Fibroblast of lung (primary cell): Measurements from ENCODE around the gene MLF1. TPM values are rescaled to one million over a fixed set of nuclear protein-coding genes. Genes with fewer than 3 reads are reported as not detected.

Source experiments
- DNase-seq, 2 donors: peaks; one replicate each; pipeline versions ENCODE4 v3.0.0 to v3.0.0-alpha.2; 2010; ENCODE audit warnings: low read depth in 2 of 2
- H2AFZ ChIP-seq: 2 replicates; pipeline ENCODE4 v1.5.1; 2012; ENCODE audit warnings: low read length, control low read depth, inconsistent platforms
- H3K27ac ChIP-seq: 2 replicates; pipeline ENCODE4 v1.5.1; 2011; ENCODE audit warnings: low read length, control low read depth; ENCODE audit not compliant: insufficient read depth
- H3K27me3 ChIP-seq: 2 replicates; pipeline ENCODE4 v1.5.1; 2011; ENCODE audit warnings: mild to moderate bottlenecking, low read length; ENCODE audit not compliant: control insufficient read depth, insufficient read depth
- H3K36me3 ChIP-seq: 2 replicates; pipeline ENCODE4 v1.5.1; 2011; ENCODE audit warnings: low read length; ENCODE audit not compliant: control insufficient read depth, insufficient read depth
- H3K4me1 ChIP-seq: 2 replicates; pipeline ENCODE4 v1.5.1; 2011; ENCODE audit warnings: low read length; ENCODE audit not compliant: control insufficient read depth, insufficient read depth; ENCODE audit errors: extremely low read depth
- H3K4me2 ChIP-seq: 2 replicates; pipeline ENCODE4 v1.5.1; 2011; ENCODE audit warnings: low read length, control low read depth; ENCODE audit not compliant: insufficient read depth; ENCODE audit errors: extremely low read depth
- H3K4me3 ChIP-seq, 4 experiments: fragments of 200-600 bp in 1 of 4; sonication (generic) in 1 of 4; replicated peaks in 1 of 4; 2 replicates each; pipeline ENCODE4 v1.5.1; 2011 to 2016; ENCODE audit warnings: low read length in 4 of 4, low read depth in 3 of 4, mild to moderate bottlenecking in 3 of 4, control low read depth in 2 of 4, inconsistent platforms in 1 of 4, mixed read lengths in 1 of 4; ENCODE audit not compliant: insufficient read depth in 1 of 4; ENCODE audit errors: control extremely low read depth in 1 of 4
- H3K79me2 ChIP-seq: 2 replicates; pipeline ENCODE4 v1.5.1; 2012; ENCODE audit warnings: mild to moderate bottlenecking, low read length, inconsistent platforms; ENCODE audit not compliant: control insufficient read depth, insufficient read depth
- H3K9ac ChIP-seq: 2 replicates; pipeline ENCODE4 v1.5.1; 2011; ENCODE audit warnings: mild to moderate bottlenecking, low read length, control low read depth; ENCODE audit not compliant: insufficient read depth
- H3K9me3 ChIP-seq: 2 replicates; pipeline ENCODE4 v1.5.1; 2012; ENCODE audit warnings: low read depth, low read length; ENCODE audit not compliant: control insufficient read depth, insufficient read depth
- H4K20me1 ChIP-seq: 2 replicates; pipeline ENCODE4 v1.5.1; 2011; ENCODE audit warnings: low read length; ENCODE audit not compliant: control insufficient read depth, insufficient read depth; ENCODE audit errors: extremely low read depth
- CTCF ChIP-seq, 2 donors: IDR thresholded peaks in 1 of 2; conservative IDR thresholded peaks in 1 of 2; 1 replicate in 1 of 2; 2 replicates in 1 of 2; pipeline ENCODE4 v1.5.1; 2011 to 2012; ENCODE audit warnings: low read length in 2 of 2, control low read depth in 1 of 2, inconsistent platforms in 1 of 2, low read depth in 1 of 2, mild to moderate bottlenecking in 1 of 2
- EZH2 ChIP-seq: IDR thresholded peaks from 2 replicates; pipeline ENCODE4 v1.5.1; 2012; ENCODE audit warnings: low read length, control low read depth, mild to moderate bottlenecking; ENCODE audit errors: missing control alignments
- polyA plus RNA-seq, 2 donors: library from polyadenylated mRNA; depleted of rRNA in 1 of 2; stranded (reverse) in 1 of 2; unstranded in 1 of 2; fragments of >200 nt; gene quantifications; 2 replicates each; pipeline ENCODE4 v1.2.1, GENCODE V29; 2011 to 2012; ENCODE audit warnings: missing spikeins in 1 of 2
- total RNA-seq: library from RNA; depleted of rRNA; stranded (reverse); fragments of >200 nt; gene quantifications from 2 replicates; pipeline ENCODE4 v1.2.1, GENCODE V29; 2014

MLF1 gene
- total and polyA plus RNA-seq, 2 donors (not counting 1 experiment from before 2014, with no cell fraction given): 6.9 to 7.9 TPM

GRCh38 chr3:158569794-158570193, 1.2 kb upstream of the MLF1 start:
- no peaks in the 10 kb centered on the region for H3K4me1 ChIP-seq
- H3K9ac ChIP-seq: no peak overlapping the region
- no peak overlapping the region for H3K4me2 ChIP-seq
- H3K27ac ChIP-seq: no peak overlapping the region
- no peak overlapping the region for H2AFZ ChIP-seq
- H3K79me2 ChIP-seq: no peaks in the 10 kb centered on the region
- H3K27me3 ChIP-seq: no peaks in the 10 kb centered on the region
- no peaks in the 10 kb centered on the region for H3K36me3 ChIP-seq
- no peak for TF ChIP-seq EZH2
- TF ChIP-seq CTCF (conservative IDR thresholded peaks at IDR 0.05 in 1 of 2, IDR thresholded peaks at IDR 0.05 in 1 of 2; ENCODE audit: low read depth in 1 of 2, low read length in 2 of 2): no peak
- no peak for DNase-seq
- no peaks in the 10 kb centered on the region for H3K9me3 ChIP-seq
- H4K20me1 ChIP-seq: no peaks in the 10 kb centered on the region
- H3K4me3 ChIP-seq: no peak overlapping the region

GRCh38 chr3:158571969-158572765, 1.2 kb downstream of the MLF1 start:
- Histone ChIP-seq H3K36me3 (no peaks in the 10 kb centered on the region), H3K27ac (no peak overlapping the region), H3K27me3 (no peaks in the 10 kb centered on the region), H2AFZ (no peak overlapping the region), H3K4me3 (no peak overlapping the region), H4K20me1 (no peaks in the 10 kb centered on the region), H3K79me2 (no peaks in the 10 kb centered on the region), H3K4me1 (no peaks in the 10 kb centered on the region), H3K4me2 (no peak overlapping the region), H3K9me3 (no peaks in the 10 kb centered on the region), H3K9ac (no peak overlapping the region)
- DNase-seq: no peak
- no peak for TF ChIP-seq EZH2
- no peak for TF ChIP-seq CTCF (conservative IDR thresholded peaks at IDR 0.05 in 1 of 2, IDR thresholded peaks at IDR 0.05 in 1 of 2; ENCODE audit: low read depth in 1 of 2, low read length in 2 of 2)

- H3K4me3 ChIP-seq: no peak overlapping the region
Observed at GRCh38 chr3:158572766-158573060, 1.7 kb downstream of the MLF1 start.

More at GRCh38 chr3:158572766-158573060, 1.7 kb downstream of the MLF1 start:
- Histone ChIP-seq H3K27ac (no peak overlapping the region), H3K79me2 (no peaks in the 10 kb centered on the region), H3K27me3 (no peaks in the 10 kb centered on the region), H3K9ac (no peak overlapping the region), H3K36me3 (no peaks in the 10 kb centered on the region), H4K20me1 (no peaks in the 10 kb centered on the region), H3K4me1 (no peaks in the 10 kb centered on the region), H3K4me2 (no peak overlapping the region), H2AFZ (no peak overlapping the region), H3K9me3 (no peaks in the 10 kb centered on the region)
- DNase-seq: no peak
- no peak for TF ChIP-seq CTCF (conservative IDR thresholded peaks at IDR 0.05 in 1 of 2, IDR thresholded peaks at IDR 0.05 in 1 of 2; ENCODE audit: low read depth in 1 of 2, low read length in 2 of 2)
- no peak for TF ChIP-seq EZH2
